ENCODE measurements around the gene KRT12.

The KRT12 gene

GRCh38 chr17:40848583-40849235, 18.3 kb downstream of the KRT12 start:
- DNase-seq (ENCODE audit: extremely low read depth in 1 of 2, low read depth in 1 of 2), result no peak

- DNase-seq (ENCODE audit: extremely low read depth in 1 of 2, low read depth in 1 of 2), result no peak
Measured at GRCh38 chr17:40846515-40847144, 20.4 kb downstream of the KRT12 start.

DNA sequence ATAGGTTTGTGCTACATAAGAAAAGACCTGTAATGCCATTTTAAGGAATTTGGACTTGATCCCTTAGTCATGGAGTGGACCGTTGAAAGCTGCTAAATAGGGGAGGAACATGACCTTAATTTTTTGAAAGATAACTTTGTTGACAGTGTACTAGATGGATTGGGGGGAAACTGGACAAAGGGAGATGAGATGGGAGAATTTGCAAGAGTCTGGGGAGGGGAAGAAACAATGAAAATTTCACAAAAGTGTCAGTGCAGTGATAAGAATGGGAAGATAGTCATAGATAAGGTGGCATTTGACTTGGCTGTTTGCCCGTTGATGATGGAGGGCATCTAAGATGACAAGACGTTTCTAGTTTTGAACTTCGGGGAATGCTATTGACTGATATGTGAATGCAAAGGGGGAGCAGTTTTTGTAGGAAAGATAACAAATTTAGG, 22.3 kb downstream of the KRT12 start:
- DNase-seq (ENCODE audit: extremely low read depth in 1 of 2, low read depth in 1 of 2), result no peak

DNA sequence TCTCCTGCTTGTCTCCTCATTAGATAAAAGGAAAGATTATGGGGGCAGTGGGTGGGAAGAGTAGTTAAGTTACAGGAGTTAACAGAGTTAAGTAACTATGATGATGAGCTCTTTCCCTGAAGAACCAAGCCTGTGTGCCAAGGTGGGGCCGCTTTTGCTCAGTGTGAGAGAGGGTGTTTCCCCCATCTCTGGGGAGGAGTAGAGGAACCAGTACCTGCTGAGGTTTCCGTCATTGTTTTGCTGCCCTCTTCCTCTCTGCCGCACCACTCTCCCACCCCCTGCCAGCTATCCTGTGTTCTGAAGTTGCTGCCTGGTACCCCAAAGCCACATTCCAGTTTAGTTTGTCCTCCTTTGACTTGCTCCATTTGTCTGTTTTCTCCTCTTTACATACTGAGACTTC, 23.8 kb downstream of the KRT12 start:
- no peak for DNase-seq (ENCODE audit: extremely low read depth in 1 of 2, low read depth in 1 of 2)

DNA sequence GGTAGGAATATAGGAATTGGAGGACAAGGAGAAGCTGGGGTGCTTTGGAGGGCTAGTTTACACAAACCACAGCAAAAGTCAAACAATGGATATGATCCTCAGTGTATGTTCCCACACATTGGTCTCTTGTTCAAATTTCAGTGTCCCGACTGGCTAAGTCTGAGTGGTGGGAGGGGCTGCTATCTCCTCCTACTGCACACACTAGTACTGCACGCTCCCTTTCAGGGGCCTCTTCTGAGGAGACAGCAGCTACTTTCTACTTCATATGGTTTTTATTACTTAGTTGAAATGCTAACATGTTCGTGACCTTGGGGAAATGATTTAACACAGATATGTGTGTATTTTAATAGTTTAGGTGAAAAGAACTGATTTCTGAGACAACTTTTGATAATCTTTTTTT, 25.8 kb downstream of the KRT12 start:
- no peak for DNase-seq (ENCODE audit: extremely low read depth in 1 of 2, low read depth in 1 of 2)

DNA sequence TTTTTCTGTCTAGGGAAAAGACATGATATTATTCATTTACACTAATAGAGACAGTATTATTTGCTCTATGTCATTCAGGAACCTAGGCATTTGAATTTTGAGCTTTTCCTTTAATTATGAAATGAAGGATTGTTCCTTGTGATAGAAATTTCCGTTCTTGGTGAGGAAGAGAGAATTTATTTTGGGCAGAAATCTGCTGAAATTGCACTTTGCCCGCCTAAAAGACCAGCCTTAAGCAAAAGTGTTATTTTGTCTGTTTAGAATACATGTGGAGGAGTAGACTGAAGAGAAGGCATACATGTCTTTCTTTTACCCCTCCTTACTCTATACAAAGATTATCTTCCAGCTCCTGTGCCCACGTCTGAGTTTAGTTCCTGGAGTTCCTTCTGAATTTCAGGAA, 27.8 kb downstream of the KRT12 start:
- no peak for DNase-seq (ENCODE audit: extremely low read depth in 1 of 2, low read depth in 1 of 2)

DNA sequence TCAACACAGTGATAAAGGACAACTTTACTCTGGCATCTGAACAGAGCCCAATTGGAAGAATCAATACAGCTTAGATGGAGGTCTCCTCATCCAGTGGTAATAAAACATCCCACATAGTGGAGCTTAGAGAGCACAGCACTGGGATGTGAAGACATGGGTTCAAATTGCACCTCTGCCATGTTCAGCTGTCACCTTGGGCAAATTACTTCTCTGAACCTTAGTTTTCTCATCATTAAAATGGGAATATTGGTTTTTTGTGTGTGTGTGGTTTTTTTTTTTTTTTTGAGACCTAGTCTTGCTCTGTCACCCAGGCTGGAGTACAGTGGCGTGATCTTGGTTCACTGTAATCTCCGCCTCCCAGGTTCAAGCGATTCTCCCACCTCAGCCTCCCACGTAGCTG, 31.0 kb downstream of the KRT12 start:
- DNase-seq (ENCODE audit: extremely low read depth in 1 of 2, low read depth in 1 of 2), result no peak

DNA sequence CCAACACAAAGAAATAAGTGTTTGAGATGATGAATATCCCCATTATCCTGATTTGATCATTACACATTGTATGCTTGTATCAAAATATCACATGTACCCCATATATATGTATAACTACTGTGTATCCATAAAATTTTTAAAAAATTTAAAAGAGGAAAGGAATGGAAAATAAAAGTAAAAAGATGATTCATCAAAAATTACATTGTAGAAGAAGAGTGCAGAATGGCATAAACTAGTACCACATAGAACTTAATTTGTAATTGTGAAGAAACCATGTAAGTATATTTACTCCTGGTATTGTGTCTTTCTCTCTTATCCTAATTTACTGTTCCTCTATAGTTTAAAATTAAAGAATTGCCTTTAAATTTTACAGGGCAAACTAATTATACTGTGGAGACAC, 33.1 kb downstream of the KRT12 start:
- no peak for DNase-seq (ENCODE audit: extremely low read depth in 1 of 2, low read depth in 1 of 2)

- no peak for DNase-seq (ENCODE audit: extremely low read depth in 1 of 2, low read depth in 1 of 2)
Measured at GRCh38 chr17:40832840-40833239, 34.2 kb downstream of the KRT12 start.

DNA sequence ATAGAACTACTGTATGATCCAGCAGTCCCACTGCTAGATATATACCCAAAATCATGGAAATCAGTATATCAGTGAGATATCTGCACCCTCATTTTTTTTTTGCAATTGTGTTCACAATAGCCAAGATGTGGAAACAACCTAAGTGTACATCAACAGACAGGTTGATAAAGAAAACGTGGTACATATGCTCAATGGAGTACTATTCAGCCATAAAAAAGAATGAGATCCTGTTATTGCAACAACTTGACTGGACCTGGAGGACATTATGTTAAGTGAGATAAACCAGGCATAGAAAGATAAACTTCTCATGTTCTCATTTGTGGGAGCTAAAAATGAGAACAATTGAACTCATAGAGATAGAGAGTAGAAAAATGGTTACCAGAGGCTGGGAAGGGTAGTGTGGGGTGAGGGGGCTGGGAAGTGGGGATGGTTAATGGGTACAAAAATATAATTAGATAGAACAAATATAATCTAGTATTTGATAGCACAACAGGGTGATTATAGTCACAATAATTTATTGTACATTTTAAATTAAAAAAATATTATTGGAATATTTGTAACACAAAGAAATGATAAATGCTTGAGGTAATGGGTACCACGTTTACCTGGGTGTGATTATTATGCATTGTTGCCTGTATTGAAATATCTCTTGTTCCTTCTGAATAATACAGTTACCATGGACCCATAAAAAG, 36.8 kb downstream of the KRT12 start:
- DNase-seq (ENCODE audit: extremely low read depth in 1 of 2, low read depth in 1 of 2), result no peak

- no peak for DNase-seq (ENCODE audit: extremely low read depth in 1 of 2, low read depth in 1 of 2)
Measured at GRCh38 chr17:40828454-40829044, 38.5 kb downstream of the KRT12 start.

GRCh38 chr17:40827746-40828453, 39.1 kb downstream of the KRT12 start:
- DNase-seq (ENCODE audit: extremely low read depth in 1 of 2, low read depth in 1 of 2), result no peak

DNA sequence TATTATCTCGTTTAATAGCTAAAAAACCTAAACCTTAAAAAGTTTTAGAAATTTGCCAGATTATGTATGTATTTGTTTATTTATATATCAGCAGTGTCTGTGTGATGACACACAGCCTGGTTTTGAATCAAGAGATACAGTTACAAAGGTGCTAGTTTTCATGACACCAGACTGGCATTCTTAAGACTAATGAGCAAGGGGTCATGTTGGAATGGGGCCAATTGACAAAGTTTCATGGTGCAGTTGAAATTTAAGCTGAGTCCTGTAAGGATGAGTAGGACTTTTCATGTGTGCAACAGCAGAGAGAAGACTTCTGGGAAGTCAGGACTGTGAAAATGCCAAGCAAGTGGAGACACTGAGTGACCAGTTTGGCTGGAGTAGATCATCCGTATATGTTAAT, 41.4 kb downstream of the KRT12 start:
- no peak for DNase-seq (ENCODE audit: extremely low read depth in 1 of 2, low read depth in 1 of 2)

DNA sequence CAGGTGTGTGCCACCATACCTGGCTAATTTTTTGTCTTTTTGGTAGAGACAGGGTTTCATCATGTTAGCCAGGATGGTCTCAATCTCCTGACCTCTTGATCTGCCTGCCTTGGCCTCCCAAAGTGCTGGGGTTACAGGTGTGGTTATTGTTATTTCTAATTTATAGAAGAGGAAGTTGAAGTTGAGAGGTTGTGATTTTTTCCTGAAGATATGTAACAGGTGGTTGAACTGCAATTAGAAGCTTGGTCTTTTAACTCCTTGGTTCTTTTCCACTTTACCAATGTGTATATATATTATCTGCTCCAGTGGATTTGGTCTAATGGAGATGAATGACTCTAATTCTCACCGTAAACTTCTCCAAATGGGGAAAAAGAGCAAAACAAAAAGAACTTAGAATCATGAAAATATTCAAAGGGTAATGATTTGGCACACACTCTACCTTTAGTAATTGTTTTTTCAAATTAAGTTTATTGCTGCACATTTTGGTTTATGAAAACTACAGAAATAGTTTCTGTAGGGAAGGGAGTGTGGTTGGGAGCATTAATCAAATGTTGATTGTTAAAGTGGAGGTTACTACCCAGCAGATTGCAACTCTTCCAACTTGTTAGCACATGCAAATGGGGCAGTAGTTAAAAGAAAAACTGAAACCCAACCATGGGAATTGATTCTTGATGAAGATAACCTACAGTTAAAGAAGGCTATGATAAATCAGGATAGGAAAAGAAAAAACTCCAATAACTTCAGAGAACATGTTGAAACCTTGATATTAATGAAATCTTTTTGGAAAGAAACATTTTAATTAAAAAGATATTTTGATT, 42.8 kb downstream of the KRT12 start:
- no peak for DNase-seq (ENCODE audit: extremely low read depth in 1 of 2, low read depth in 1 of 2)

- no peak for DNase-seq (ENCODE audit: extremely low read depth in 1 of 2, low read depth in 1 of 2)
Measured at GRCh38 chr17:40822132-40822812, 44.8 kb downstream of the KRT12 start, which contains the start of gene KRT10. Gene KRT10, minus strand, starts transcription at chr17:40822614. Its CDS starts 29 bp downstream, at chr17:40822585.

DNA sequence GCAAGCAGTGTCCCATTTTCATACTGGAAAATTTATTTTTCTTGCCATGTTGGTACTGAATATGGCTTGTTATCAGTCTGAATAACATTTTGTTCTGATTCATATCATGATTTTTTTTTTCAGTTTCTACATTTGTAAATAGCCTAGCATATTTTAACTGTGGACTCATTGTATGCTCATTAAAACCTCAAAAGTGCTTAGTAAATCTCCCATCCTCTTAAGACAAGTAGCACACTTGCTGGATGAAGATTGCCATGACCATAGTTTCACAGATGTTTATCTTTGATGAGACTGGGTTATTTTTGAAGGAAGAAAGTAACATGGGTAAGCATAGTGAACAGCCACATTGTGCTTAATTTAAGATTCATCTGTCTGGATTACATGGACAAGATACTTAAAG, 45.5 kb downstream of the KRT12 start:
- no peak for DNase-seq (ENCODE audit: extremely low read depth in 1 of 2, low read depth in 1 of 2)

- DNase-seq (ENCODE audit: extremely low read depth in 1 of 2, low read depth in 1 of 2), result no peak
Measured at GRCh38 chr17:40820228-40820838, 46.7 kb downstream of the KRT12 start.

- no peak for DNase-seq (ENCODE audit: extremely low read depth in 1 of 2, low read depth in 1 of 2)
Measured at GRCh38 chr17:40819528-40820125, 47.4 kb downstream of the KRT12 start.

Data from activated CD8-positive, alpha-beta memory T cell treated with anti-CD3 and anti-CD28 coated beads for 1 hour (primary cell).